OCI-LY3 (cell line): ENCODE data around the gene EPG5.

ENCODE experiments used
- H2AFZ ChIP-seq: fragments of 200-600, 300-600 bp; shearing (Covaris generic); 2 replicates; pipeline ENCODE4 v1.6.0; 2014; ENCODE audit warnings: antibody characterized with exemption, low read depth, low read length
- H3K27ac ChIP-seq: fragments of 200-600, 300-600 bp; sonication (generic); 2 replicates; pipeline ENCODE4 v1.5.1; 2014; ENCODE audit warnings: mild to moderate bottlenecking, low read length, moderate library complexity, mixed read lengths
- H3K27me3 ChIP-seq: fragments of 200-600, 300-600 bp; sonication (generic); 2 replicates; pipeline ENCODE4 v1.6.1; 2014; ENCODE audit warnings: low read depth, low read length, mixed read lengths
- H3K36me3 ChIP-seq: fragments of 200-600, 300-600 bp; sonication (generic); replicated peaks from 2 replicates; pipeline ENCODE3; 2014; ENCODE audit warnings: low read depth, low read length, mixed read lengths
- H3K4me1 ChIP-seq: fragments of 300-600, 200-600 bp; sonication (generic); 2 replicates; pipeline ENCODE4 v1.6.1; 2014; ENCODE audit warnings: low read length, mixed read lengths
- H3K4me2 ChIP-seq: fragments of 200-600, 300-600 bp; sonication (generic); 2 replicates; pipeline ENCODE4 v1.6.1; 2014; ENCODE audit warnings: low read length, mixed read lengths
- H3K4me3 ChIP-seq: fragments of 300-600, 200-600 bp; sonication (generic); 2 replicates; pipeline ENCODE4 v1.5.1; 2014; ENCODE audit warnings: antibody characterized with exemption, mild to moderate bottlenecking, low read length, moderate library complexity
- H3K79me2 ChIP-seq: fragments of 300-600, 200-600 bp; shearing (Covaris generic); 2 replicates; pipeline ENCODE4 v1.6.1; 2014; ENCODE audit warnings: mild to moderate bottlenecking, low read length, mixed read lengths
- H3K9ac ChIP-seq: fragments of 300-600, 200-600 bp; shearing (Covaris generic); 2 replicates; pipeline ENCODE4 v1.6.0; 2014; ENCODE audit warnings: mild to moderate bottlenecking, low read length, moderate library complexity
- H3K9me3 ChIP-seq: fragments of 200-600, 300-600 bp; shearing (Covaris generic); 2 replicates; pipeline ENCODE4 v1.6.1; 2014; ENCODE audit warnings: low read length, mixed read lengths; ENCODE audit not compliant: insufficient read depth
- H4K20me1 ChIP-seq: fragments of 200-600, 300-600 bp; sonication (generic); 2 replicates; pipeline ENCODE4 v1.6.1; 2016; ENCODE audit warnings: low read length, mixed read lengths; ENCODE audit not compliant: insufficient read depth
- CTCF ChIP-seq: fragments of 200-600, 300-600 bp; sonication (generic); IDR thresholded peaks from 2 replicates; pipeline ENCODE4 v1.5.1; 2014; ENCODE audit warnings: antibody characterized with exemption, low read length, low read depth
- EZH2phosphoT487 ChIP-seq: fragments of 200-600 bp; shearing (Covaris generic); IDR thresholded peaks from 2 replicates; pipeline ENCODE4 v1.6.1; 2018; ENCODE audit warnings: antibody characterized with exemption, mixed run types, low read depth

EPG5 gene

GRCh38 chr18:45923138-45923537, 44.0 kb downstream of the EPG5 start:
- Histone ChIP-seq H3K9me3 (no peaks in the 10 kb centered on the region), H3K4me3 (no peak overlapping the region), H3K36me3 (peaks cover 40% of the 10 kb centered on the region), H3K4me1 (no peaks in the 10 kb centered on the region), H3K79me2 (no peaks in the 10 kb centered on the region), H3K4me2 (no peak overlapping the region), H3K27ac (no peak overlapping the region), H4K20me1 (no peaks in the 10 kb centered on the region), H3K9ac (no peak overlapping the region), H2AFZ (no peak overlapping the region), H3K27me3 (no peaks in the 10 kb centered on the region)
- TF ChIP-seq EZH2phosphoT487: no peak
- no peak for TF ChIP-seq CTCF

DNA sequence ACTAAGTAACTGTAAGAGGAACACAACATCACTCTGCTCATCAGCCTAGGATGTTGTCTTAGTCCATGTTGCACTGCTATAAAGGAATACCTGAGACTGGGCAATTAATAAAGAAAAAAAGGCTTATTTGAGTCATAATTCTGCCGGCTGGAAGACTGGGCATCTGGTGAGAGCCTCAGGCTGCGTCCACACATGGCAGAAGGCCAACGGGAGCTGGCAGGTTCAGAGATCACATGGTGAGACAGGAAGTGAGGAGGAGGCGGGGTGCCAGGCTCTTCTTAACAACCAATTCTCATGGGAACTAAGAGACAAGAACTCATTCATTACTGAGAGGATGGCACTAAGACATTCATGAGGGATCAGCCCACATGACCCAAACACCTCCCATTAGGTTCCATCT, 46.8 kb downstream of the EPG5 start:
- H2AFZ ChIP-seq: no peak overlapping the region
- no peaks in the 10 kb centered on the region for H3K79me2 ChIP-seq
- H3K4me2 ChIP-seq: no peak overlapping the region
- H3K9ac ChIP-seq: no peak overlapping the region
- TF ChIP-seq EZH2phosphoT487 (no peak), CTCF (no peak)
- H3K27ac ChIP-seq: no peak overlapping the region
- H4K20me1 ChIP-seq: no peaks in the 10 kb centered on the region
- H3K4me3 ChIP-seq: no peak overlapping the region
- H3K4me1 ChIP-seq: no peaks in the 10 kb centered on the region
- no peaks in the 10 kb centered on the region for H3K27me3 ChIP-seq
- no peaks in the 10 kb centered on the region for H3K9me3 ChIP-seq
- peaks cover 44% of the 10 kb centered on the region for H3K36me3 ChIP-seq

- Histone ChIP-seq H3K9ac (no peak overlapping the region), H3K27me3 (no peaks in the 10 kb centered on the region), H3K4me1 (no peaks in the 10 kb centered on the region), H3K79me2 (no peaks in the 10 kb centered on the region), H3K4me3 (no peak overlapping the region), H2AFZ (no peak overlapping the region), H4K20me1 (no peaks in the 10 kb centered on the region), H3K9me3 (no peaks in the 10 kb centered on the region), H3K27ac (no peak overlapping the region), H3K36me3 (peaks cover 34% of the 10 kb centered on the region), H3K4me2 (no peak overlapping the region)
- TF ChIP-seq EZH2phosphoT487 (no peak), CTCF (peak; percentile 53)
Measured at GRCh38 chr18:45916302-45916701, 50.8 kb downstream of the EPG5 start.

DNA sequence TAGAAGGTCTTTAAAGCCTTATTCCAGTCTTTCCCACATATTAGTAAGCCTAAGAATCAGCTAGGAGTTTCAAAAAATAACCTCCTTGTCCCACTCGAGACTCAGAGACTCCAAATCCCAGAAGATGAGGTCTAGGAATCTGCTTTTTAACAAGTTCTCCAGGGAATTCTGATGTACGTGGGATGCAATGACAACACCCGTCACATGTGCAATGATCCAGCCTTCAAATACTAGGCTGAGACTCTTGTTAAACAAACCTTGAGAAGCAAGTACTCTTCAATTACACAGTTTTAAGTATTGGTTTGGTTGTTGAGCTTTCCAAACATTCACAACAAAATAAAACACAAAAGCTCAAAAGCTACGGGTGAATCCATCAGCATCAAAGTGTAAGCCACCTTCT, 53.9 kb downstream of the EPG5 start:
- peaks cover 34% of the 10 kb centered on the region for H3K36me3 ChIP-seq

More for the DNA sequence above, 53.9 kb downstream of the EPG5 start:
- Histone ChIP-seq H3K27me3 (no peaks in the 10 kb centered on the region), H3K9ac (no peak overlapping the region), H3K79me2 (no peaks in the 10 kb centered on the region), H4K20me1 (no peaks in the 10 kb centered on the region), H3K4me2 (no peak overlapping the region), H3K27ac (no peak overlapping the region), H2AFZ (no peak overlapping the region), H3K4me1 (no peaks in the 10 kb centered on the region), H3K9me3 (no peaks in the 10 kb centered on the region), H3K4me3 (no peak overlapping the region)
- TF ChIP-seq CTCF (no peak), EZH2phosphoT487 (no peak)
